Astrocyte (in vitro differentiated cells and primary cell): ENCODE data around the gene ANKRD2.
"Not testable (repeated sequence)": the region's sequence is repeated elsewhere in the genome, so short reads cannot be mapped to it uniquely, and the experiment has no call there.

Experiments used
- EZH2 ChIP-seq: IDR thresholded peaks from 2 replicates; pipeline ENCODE4 v1.6.1; 2012; ENCODE audit warnings: mild to moderate bottlenecking, low read length, inconsistent platforms; ENCODE audit not compliant: insufficient read depth
- TF ChIP-seq, protein P1 (sequence below): IDR thresholded peaks from 2 replicates; pipeline ENCODE4 v1.5.1; 2011; ENCODE audit warnings: low read depth, mild to moderate bottlenecking, inconsistent platforms, low read length, moderate library complexity; ENCODE audit not compliant: insufficient read depth

DNA sequence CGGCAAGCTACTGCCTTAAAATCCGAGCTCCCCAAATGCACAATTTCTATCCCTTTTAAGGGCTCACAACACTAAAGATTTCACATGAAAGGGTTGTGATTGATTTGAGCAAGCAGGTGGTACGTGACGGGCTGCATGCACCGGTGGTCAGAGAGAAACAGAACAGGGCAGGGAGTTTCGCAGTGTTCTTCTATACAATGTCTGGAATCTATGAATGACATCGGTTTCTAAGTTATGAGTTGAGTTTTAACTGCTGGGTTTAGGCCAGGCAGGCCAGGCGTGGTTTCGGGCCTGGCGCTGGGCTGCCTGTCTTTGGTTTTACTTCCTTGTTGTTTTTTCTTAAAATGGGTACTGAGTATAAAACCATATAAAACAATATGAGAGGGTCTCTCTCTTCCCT lies 17.0 kb upstream of the ANKRD2 start:
- TF ChIP-seq, protein P1, sequence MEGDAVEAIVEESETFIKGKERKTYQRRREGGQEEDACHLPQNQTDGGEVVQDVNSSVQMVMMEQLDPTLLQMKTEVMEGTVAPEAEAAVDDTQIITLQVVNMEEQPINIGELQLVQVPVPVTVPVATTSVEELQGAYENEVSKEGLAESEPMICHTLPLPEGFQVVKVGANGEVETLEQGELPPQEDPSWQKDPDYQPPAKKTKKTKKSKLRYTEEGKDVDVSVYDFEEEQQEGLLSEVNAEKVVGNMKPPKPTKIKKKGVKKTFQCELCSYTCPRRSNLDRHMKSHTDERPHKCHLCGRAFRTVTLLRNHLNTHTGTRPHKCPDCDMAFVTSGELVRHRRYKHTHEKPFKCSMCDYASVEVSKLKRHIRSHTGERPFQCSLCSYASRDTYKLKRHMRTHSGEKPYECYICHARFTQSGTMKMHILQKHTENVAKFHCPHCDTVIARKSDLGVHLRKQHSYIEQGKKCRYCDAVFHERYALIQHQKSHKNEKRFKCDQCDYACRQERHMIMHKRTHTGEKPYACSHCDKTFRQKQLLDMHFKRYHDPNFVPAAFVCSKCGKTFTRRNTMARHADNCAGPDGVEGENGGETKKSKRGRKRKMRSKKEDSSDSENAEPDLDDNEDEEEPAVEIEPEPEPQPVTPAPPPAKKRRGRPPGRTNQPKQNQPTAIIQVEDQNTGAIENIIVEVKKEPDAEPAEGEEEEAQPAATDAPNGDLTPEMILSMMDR = not testable (repeated sequence)
- not testable (repeated sequence) for TF ChIP-seq EZH2
